Gastroesophageal sphincter (tissue), 4 donors: Measurements from ENCODE around the gene ARHGAP28. TPM values are rescaled to one million over a fixed set of nuclear protein-coding genes. Genes with fewer than 3 reads are reported as not detected.

Experiments
- ATAC-seq: fragments of 150-250 bp; one replicate; pipeline ENCODE4 v1.9.1; 2016; ENCODE audit warnings: mild to moderate bottlenecking, moderate library complexity
- H3K27ac ChIP-seq, 4 donors: fragments of 200-600 bp; sonication (generic) in 3 of 4; 1 replicate in 3 of 4; 2 replicates in 1 of 4; pipeline ENCODE4 v1.5.1; 2016 to 2019
- H3K27me3 ChIP-seq: fragments of 200-600 bp; sonication (generic); one replicate; pipeline ENCODE4 v1.5.1; 2019
- H3K36me3 ChIP-seq, 2 donors: fragments of 200-600 bp; sonication (generic); one replicate each; pipeline ENCODE4 v1.5.1; 2019; ENCODE audit warnings: control low read depth in 1 of 2
- H3K4me1 ChIP-seq, 3 donors: fragments of 200-600 bp; sonication (generic); 1 replicate in 2 of 3; 2 replicates in 1 of 3; pipeline ENCODE4 v1.5.1; 2016 to 2019; ENCODE audit warnings: control low read depth in 2 of 3
- H3K4me3 ChIP-seq, 2 donors: fragments of 200-600 bp; sonication (generic); one replicate each; pipeline ENCODE4 v1.5.1; 2019; ENCODE audit warnings: mild to moderate bottlenecking in 1 of 2, moderate library complexity in 1 of 2
- H3K9me3 ChIP-seq, 3 donors: fragments of 200-600 bp; sonication (generic); one replicate each; pipeline ENCODE4 v1.5.1; 2017 to 2019; ENCODE audit warnings: control low read depth in 2 of 3
- CTCF ChIP-seq, 4 experiments: fragments of 200-600 bp in 2 of 4; fragments of 450-650 bp in 2 of 4; sonication (generic) in 1 of 4; IDR thresholded peaks; one replicate each; pipeline ENCODE4 v1.5.1; 2017 to 2019; ENCODE audit warnings: antibody characterized with exemption in 4 of 4, mild to moderate bottlenecking in 2 of 4, moderate library complexity in 2 of 4
- EP300 ChIP-seq: sonication (generic); formaldehyde crosslinking; IDR thresholded peaks from one replicate; pipeline ENCODE4 v1.6.1; 2017; ENCODE audit warnings: antibody characterized with exemption, mild to moderate bottlenecking
- POLR2A ChIP-seq, 2 donors: fragments of 450-650 bp; IDR thresholded peaks; one replicate each; pipeline ENCODE4 v1.6.1; 2017; ENCODE audit warnings: antibody characterized with exemption in 2 of 2, mild to moderate bottlenecking in 2 of 2, moderate library complexity in 1 of 2
- POLR2AphosphoS5 ChIP-seq: sonication (generic); formaldehyde crosslinking; IDR thresholded peaks from one replicate; pipeline ENCODE4 v1.6.1; 2017; ENCODE audit warnings: antibody characterized with exemption
- WGBS, 2 donors: methylation state at CpG; one replicate each; pipeline ENCODE4 v1.1.5; 2018; ENCODE audit warnings: low coverage in 1 of 2; 5-methylcytosine and 5-hydroxymethylcytosine counted together
- total RNA-seq, 4 donors: library from RNA; depleted of rRNA; stranded (reverse); fragments of >200 nt; gene quantifications; one replicate each; pipeline ENCODE4 v1.1.0, GENCODE V29; 2016

Gene ARHGAP28
- total RNA-seq, 4 donors from 2014 or later = 0.35 to 1.9 (median 1.1) TPM

GRCh38 chr18:6939972-6940371 lies 210.5 kb downstream of the ARHGAP28 start:
- TF ChIP-seq CTCF (IDR thresholded peaks at IDR 0.05) (no peak), POLR2AphosphoS5 (no peak), EP300 (no peak), POLR2A (IDR thresholded peaks at IDR 0.05) (no peak)
- Histone ChIP-seq H3K36me3 (no peaks in the 10 kb centered on the region), H3K27me3 (no peaks in the 10 kb centered on the region), H3K4me1 (no peaks in the 10 kb centered on the region), H3K4me3 (no peak overlapping the region), H3K27ac (no peak overlapping the region), H3K9me3 (no peaks in the 10 kb centered on the region)
- no peak for ATAC-seq
- 85 to 99% methylated on average over 4 of the region's 4 CpGs for WGBS, 2 donors

GRCh38 chr18:6940451-6940850 lies 210.9 kb downstream of the ARHGAP28 start:
- no peaks in the 10 kb centered on the region for H3K36me3 ChIP-seq
- no peaks in the 10 kb centered on the region for H3K4me1 ChIP-seq
- no peak overlapping the region for H3K4me3 ChIP-seq
- no peak overlapping the region for H3K27ac ChIP-seq
- H3K9me3 ChIP-seq = no peaks in the 10 kb centered on the region
- no peak for ATAC-seq
- H3K27me3 ChIP-seq = no peaks in the 10 kb centered on the region
- WGBS, 2 donors = 80 to 90% methylated on average over 2 to 7 of the region's 9 CpGs
- TF ChIP-seq POLR2A (IDR thresholded peaks at IDR 0.05) (no peak), POLR2AphosphoS5 (no peak), EP300 (no peak), CTCF (IDR thresholded peaks at IDR 0.05) (no peak)

DNA sequence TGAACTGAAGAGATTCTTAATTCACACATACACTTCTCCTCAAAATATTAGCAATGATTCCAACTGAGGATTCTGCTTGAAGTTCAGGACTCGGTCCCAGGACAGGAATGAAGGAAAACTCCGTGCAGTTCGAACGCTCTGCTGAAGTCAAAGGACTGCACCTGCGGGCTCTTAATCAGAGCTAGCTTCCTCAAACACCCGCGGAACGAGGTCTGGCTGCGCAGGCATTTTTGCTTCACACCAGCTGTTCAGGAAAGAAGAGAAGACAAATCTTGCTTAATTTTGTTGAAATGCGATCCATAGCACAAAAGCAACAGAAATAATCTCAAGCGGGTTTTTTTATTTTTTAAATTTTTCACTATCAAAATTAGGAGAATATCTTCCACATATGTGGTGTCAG lies 212.5 kb downstream of the ARHGAP28 start:
- Histone ChIP-seq H3K36me3 (no peaks in the 10 kb centered on the region), H3K4me1 (no peaks in the 10 kb centered on the region), H3K27ac (no peak overlapping the region), H3K4me3 (no peak overlapping the region), H3K27me3 (peaks cover under 1% of the 10 kb centered on the region), H3K9me3 (no peaks in the 10 kb centered on the region)
- 53 to 64% methylated on average over 11 of the region's 11 CpGs for WGBS, 2 donors
- no peak for ATAC-seq
- TF ChIP-seq POLR2A (IDR thresholded peaks at IDR 0.05) (no peak), POLR2AphosphoS5 (no peak), EP300 (no peak), CTCF (IDR thresholded peaks at IDR 0.05) (no peak)

GRCh38 chr18:6942742-6943141 lies 213.2 kb downstream of the ARHGAP28 start:
- 77 to 78% methylated on average over 3 of the region's 3 CpGs for WGBS, 2 donors
- no peak for ATAC-seq
- H3K27me3 ChIP-seq = peaks cover 8% of the 10 kb centered on the region
- no peaks in the 10 kb centered on the region for H3K9me3 ChIP-seq
- H3K4me1 ChIP-seq = no peaks in the 10 kb centered on the region
- TF ChIP-seq CTCF (IDR thresholded peaks at IDR 0.05) = no peak
- no peak for TF ChIP-seq POLR2A (IDR thresholded peaks at IDR 0.05)
- TF ChIP-seq POLR2AphosphoS5 = no peak
- no peak for TF ChIP-seq EP300
- no peak overlapping the region for H3K27ac ChIP-seq
- no peaks in the 10 kb centered on the region for H3K36me3 ChIP-seq
- no peak overlapping the region for H3K4me3 ChIP-seq

DNA sequence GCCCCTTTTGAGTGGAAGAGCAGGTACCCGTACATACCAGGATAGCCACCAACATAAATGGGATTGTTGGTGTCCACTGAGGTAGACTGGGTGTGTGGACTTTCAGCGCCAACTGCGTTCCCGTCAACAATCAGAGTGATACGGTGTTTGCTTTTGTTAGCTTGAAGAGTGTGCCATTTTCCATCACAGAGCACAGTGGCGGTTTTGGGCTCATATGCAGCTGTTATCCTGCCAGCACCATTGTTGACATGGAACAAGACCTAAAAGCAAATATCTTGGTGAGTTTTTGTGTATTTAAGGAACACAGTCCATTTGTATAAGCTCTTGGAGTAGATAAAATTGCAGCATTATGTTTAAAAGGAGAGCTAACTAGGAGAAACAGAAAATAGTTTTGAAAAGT lies 213.6 kb downstream of the ARHGAP28 start:
- ATAC-seq = no peak
- WGBS, 2 donors = 60 to 90% methylated on average over 2 to 3 of the region's 6 CpGs
- Histone ChIP-seq H3K4me1 (no peaks in the 10 kb centered on the region), H3K4me3 (no peak overlapping the region), H3K27ac (no peak overlapping the region), H3K27me3 (peaks cover 12% of the 10 kb centered on the region), H3K36me3 (no peaks in the 10 kb centered on the region), H3K9me3 (no peaks in the 10 kb centered on the region)
- TF ChIP-seq POLR2A (IDR thresholded peaks at IDR 0.05) (no peak), CTCF (IDR thresholded peaks at IDR 0.05) (no peak), POLR2AphosphoS5 (no peak), EP300 (no peak)
